Inferior parietal cortex (tissue), 1 donor: ENCODE data around the gene LRIG2.
"Not testable (repeated sequence)": the region's sequence is repeated elsewhere in the genome, so short reads cannot be mapped to it uniquely, and the experiment has no call there.

ENCODE experiments used
- DNase-seq: peaks from one replicate; pipeline ENCODE4 v3.0.0-alpha.2; 2016; ENCODE audit errors: extremely low spot score

Gene LRIG2

DNA sequence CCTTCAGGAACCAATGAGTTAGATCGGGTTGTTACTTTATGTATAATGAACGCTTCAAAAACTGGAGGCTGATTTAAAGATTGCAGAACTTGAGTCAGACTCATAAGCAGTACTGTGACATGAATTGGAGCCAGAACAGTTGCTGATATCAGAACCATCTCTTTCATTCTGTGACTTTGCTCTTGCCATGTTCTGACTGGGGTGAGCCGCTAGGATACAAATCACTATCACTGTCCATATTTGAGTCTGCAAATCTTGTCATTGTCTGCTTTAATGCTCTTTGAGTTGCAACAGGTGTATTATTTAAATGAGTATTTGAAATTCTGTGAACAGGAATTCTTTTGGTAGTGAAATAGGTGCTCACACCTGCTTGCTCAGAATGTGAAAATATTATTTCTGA lies 52.5 kb downstream of the LRIG2 start:
- DNase-seq, result no peak

DNA sequence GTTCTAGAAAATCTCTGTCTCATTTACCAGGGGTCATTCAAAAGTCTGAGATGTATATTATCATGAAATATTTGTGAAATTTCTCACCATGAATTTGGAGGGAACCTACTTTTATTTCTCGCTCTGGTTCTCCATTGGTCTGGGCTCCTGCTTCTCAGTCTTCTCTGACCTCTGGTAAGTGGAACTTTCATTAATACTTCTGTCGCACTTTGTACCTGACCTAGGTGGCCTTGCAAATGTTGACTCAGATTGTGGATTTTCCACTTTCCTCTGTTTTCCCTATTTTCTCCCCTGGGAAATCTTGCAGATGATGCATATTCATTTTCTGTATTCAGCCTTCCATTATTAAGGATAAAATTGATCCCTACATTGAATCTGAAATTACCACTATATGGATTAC lies 53.2 kb downstream of the LRIG2 start:
- no peak for DNase-seq

DNA sequence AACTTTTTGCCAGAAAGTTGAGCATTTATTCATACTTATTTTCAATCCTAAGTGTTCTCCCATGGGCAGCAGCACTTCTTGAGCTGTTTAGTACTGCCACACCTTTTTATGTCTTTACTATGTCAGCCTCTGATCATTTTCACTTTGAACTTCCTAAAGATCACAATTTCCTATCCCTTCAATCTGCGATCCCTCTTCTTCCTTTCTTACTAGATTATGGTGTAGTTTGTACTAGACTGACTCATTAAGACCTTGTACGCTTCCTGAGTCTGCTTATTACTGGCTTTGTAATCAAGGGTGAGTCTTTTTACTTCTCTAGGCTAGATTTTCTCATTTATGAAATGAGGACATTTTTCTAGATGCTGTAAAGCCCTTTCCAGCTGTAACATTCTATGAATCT lies 55.1 kb downstream of the LRIG2 start:
- DNase-seq, result no peak

DNA sequence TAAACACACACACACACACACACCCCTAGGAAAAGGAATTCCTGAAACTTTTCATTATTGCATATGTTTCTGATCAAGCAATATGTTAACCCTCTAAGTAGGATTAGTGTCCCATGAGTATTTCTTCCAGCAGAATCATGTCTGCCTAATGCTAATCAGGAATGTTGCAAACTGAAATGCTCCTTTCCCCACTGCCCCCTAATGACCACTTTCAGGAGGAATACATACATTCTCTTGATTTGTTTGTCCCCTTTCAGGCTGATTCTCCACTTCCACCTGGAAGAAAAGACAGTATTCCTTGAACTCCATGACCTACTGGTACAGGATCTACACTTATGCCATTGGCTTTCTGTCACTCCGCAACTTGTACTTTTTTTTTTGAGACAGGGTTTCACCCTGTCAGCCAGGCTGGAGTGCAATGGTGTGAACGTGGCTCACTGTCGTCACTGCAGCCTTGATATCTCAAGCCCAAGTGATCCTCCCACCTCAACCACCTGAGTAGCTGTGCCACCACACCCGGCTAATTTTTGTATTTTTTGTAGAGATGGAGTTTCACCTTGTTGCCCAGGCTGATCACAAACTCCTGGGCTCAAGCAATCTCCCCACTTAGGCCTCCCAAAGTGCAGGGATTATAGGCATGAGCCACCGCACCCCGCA lies 56.7 kb downstream of the LRIG2 start:
- DNase-seq, result no peak

DNA sequence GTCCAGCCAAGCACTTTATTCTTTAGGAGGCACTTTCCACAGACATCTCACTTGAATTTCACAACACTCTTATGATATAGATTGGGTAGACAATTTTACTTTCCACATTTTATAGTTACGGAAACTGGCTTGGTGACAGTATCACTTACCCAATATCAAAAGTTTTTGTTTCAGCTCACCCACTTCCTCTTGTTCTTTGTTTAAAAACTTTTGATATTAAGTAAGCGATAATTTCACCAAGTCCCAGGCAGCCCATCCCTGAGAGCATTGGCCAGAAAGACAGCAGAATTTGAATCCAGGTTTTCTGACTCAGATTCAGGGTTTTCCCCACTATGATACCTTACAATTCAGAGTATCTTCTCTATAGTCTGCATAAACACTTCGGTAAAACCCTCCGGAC lies 60.0 kb downstream of the LRIG2 start:
- DNase-seq, result no peak

- DNase-seq, result no peak
Observed at GRCh38 chr1:113133759-113134158, 60.8 kb downstream of the LRIG2 start.

DNA sequence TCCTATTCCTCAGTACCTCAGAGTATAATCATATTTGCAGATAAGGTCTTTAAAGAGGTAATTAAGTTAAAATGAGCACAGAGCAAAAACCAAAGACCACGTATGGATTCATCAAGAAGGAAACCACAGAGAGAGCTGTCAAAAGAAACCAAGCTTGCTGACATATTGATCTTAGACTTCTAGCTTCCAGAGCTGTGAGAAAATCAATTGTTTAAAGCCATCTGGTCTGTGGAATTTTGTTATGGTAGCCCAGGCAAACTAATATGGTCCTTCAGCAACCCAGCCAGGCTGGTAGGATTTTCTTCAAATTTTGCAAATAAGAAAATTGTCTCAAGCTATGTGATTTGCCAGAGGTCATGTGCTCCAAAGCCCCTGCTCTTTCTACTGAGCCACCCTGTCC lies 62.5 kb downstream of the LRIG2 start:
- no peak for DNase-seq

- DNase-seq, result no peak
Observed at GRCh38 chr1:113136476-113136875, 63.5 kb downstream of the LRIG2 start.

DNA sequence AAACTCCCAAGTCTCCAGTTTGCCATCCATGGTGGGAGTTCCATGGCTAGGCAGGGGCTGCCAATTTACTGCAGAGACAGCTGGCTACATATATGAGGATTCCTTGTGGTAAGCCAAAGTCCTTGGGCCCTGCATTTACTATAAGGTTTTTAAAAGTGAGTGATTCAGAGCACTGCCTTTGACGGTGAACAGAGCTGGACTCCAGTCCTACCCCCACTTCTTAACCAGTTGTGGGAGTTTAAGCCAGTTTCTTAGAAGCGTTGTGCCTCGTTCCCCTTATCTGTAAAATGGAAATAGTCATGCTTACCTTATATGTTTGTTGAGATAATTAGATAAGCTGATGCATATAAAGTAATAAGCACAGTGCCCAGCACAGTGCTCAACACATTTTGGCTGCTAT lies 64.6 kb downstream of the LRIG2 start:
- DNase-seq, result no peak

- no peak for DNase-seq
Observed at GRCh38 chr1:113138778-113139177, 65.8 kb downstream of the LRIG2 start.

DNA sequence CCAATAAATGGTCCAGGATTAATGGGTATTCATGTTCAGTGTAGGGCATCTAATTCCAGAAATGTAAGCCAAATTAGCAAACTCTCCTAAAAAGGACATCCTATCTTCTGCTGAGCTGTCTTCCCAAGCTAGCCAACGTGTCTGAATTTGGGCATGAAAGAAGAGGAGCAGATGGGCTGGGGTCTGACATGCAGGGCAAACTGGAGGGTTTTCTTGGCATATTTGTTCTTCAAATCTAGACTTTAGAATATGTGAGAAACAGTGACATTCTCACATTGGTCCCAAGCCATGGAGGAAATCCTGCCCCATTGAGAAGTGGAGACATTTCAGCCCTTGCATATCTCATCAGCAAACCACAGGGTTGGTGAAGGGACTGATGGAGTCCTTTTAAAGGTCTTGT lies 67.2 kb downstream of the LRIG2 start:
- DNase-seq, result no peak

DNA sequence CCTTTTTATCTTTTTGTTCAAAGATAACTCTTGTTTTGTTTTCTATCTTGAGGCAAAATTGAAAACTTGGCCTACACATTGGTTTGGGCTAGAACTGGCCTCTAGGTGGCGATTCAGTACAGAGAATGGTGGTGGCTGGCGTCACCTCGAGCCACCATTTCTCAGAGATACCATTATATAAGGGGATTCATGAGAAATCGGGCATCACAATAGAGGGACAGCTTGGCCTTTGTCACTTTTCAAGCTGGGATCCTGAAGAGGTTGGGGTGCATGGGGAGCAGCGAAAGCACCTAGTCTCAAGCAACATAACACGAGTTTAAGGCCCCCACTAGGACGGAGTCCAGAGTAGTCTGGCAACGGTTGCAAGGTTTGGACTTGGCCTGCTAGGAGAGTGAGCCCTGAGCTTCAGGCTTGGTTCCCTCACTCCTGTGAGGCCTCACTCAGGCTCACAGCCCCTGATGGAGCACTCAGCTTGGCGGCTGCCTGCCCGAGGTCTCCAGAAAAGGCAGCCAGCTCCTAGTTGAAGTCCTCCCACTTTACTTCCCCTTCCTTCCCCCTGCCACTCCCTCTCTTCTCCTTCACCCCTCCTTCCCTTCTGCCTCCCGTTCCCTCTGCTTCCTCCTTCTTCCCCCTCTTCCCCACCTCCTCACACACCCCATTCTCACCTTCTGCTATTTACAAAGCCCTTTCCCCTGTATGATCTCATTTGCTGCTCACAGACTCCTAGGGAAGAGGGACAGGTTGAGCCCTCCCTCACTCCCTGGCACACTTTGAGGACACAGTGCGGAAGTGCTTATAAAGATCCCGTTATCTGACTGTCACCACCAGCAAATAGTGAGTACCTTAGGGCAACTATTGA lies 67.8 kb downstream of the LRIG2 start:
- DNase-seq, result peak; percentile 86

GRCh38 chr1:113141650-113142473 lies 68.9 kb downstream of the LRIG2 start:
- DNase-seq, result peak; percentile 22

- no peak for DNase-seq
Observed at GRCh38 chr1:113142791-113143190, 69.8 kb downstream of the LRIG2 start.

DNA sequence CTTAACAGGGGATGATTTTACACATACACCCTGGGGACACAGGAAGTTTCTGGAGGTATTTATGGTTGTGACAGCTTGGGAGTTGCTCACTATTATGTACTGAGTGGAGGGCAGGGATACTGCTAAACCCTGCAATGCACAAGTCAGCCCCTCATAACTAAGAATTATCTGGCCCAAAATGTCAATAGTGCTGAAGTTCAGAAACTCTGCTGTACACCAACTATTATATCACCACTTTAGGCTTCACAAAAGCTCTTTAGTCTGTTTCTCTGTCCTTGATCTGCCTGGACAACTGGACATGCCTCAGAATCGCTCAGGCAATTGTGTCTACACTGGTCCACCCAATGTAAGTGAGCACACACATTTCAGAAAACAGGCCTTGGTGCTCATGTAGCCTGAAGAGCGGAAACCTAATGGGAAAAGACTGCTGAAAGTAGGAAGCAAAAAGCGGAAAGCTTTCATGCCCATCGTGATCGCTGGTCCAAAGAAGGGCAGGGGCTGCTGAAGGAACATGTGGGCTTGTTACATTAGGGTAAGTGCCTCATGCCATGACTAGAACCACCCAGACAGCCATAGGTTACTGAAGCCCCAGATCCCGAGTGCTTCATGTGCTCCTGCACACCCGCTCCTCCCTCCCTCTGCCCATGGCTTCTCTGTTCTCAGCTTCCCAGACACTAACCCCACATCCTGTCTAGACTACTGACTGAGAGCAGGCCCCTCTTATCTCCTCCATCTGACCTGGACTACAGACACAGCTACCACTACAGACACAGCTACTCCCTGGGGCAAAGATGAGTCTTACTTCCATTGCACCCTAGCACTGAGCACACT lies 73.5 kb downstream of the LRIG2 start:
- no peak for DNase-seq

DNA sequence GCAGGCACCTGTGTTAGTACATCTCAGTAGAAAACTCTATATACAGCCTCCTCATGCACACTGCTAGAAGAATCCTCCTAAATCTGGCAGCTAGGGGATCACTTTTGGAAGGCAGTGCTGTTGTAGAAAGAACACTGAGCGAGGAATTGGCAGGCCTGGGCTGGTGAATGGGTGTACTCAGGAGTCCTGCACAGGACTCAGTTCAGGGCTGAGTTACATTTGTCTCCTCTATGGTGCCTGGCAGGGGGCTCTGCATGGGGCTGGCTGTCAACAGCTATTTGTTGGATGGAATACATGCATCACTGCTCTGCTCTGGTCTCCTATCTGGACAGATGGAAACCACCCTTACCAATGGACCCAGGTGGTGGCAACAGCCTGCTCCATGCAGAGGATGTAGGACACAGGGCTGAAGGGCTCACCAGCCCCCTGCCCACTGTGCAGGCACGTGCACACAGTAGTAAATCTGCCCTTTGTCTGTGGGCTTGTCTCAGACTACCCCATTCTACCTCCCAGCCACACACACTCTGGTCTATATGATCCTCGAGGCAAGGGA lies 74.2 kb downstream of the LRIG2 start:
- no peak for DNase-seq

GRCh38 chr1:113147826-113148225 lies 74.8 kb downstream of the LRIG2 start:
- no peak for DNase-seq

DNA sequence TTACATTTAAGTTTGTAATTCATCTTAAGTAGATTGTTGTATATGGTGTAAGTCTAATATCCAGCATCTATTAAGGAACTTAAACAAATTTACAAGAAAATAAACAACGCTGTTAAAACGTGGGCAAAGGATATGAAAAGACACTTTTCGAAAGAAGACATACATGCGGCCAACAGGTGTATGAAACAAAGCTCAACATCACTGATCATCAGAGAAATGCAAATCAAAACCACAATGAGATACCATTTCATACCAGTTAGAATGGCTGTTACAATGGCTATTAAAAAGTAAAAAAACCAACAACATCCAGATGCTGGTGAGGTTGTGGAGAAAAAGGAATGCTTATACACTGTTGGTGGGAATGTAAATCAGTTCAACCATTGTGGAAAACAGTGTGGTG lies 77.5 kb downstream of the LRIG2 start:
- DNase-seq, result not testable (repeated sequence)

GRCh38 chr1:113153116-113153803 lies 80.3 kb downstream of the LRIG2 start:
- DNase-seq, result no peak

GRCh38 chr1:113156368-113156767 lies 83.4 kb downstream of the LRIG2 start:
- DNase-seq, result no peak

- not testable (repeated sequence) for DNase-seq
Observed at GRCh38 chr1:113158743-113159142, 85.7 kb downstream of the LRIG2 start.
